Gastrocnemius medialis (tissue), 4 donors: ENCODE data around the gene PRSS56.

ENCODE experiments used
- POLR2A ChIP-seq, 2 donors: fragments of 450-650 bp; IDR thresholded peaks; one replicate each; pipeline ENCODE4 v1.6.1; 2017; ENCODE audit warnings: antibody characterized with exemption in 2 of 2, mild to moderate bottlenecking in 2 of 2, moderate library complexity in 2 of 2
- TF ChIP-seq, protein P1 (sequence below), 5 experiments: fragments of 450-650 bp in 3 of 5; fragments of 200-600 bp in 2 of 5; sonication (generic) in 2 of 5; IDR thresholded peaks in 4 of 5; conservative IDR thresholded peaks in 1 of 5; 1 replicate in 4 of 5; 2 replicates in 1 of 5; pipeline ENCODE4 v1.5.1; 2016 to 2019; ENCODE audit warnings: antibody characterized with exemption in 5 of 5, mild to moderate bottlenecking in 3 of 5, moderate library complexity in 3 of 5

DNA sequence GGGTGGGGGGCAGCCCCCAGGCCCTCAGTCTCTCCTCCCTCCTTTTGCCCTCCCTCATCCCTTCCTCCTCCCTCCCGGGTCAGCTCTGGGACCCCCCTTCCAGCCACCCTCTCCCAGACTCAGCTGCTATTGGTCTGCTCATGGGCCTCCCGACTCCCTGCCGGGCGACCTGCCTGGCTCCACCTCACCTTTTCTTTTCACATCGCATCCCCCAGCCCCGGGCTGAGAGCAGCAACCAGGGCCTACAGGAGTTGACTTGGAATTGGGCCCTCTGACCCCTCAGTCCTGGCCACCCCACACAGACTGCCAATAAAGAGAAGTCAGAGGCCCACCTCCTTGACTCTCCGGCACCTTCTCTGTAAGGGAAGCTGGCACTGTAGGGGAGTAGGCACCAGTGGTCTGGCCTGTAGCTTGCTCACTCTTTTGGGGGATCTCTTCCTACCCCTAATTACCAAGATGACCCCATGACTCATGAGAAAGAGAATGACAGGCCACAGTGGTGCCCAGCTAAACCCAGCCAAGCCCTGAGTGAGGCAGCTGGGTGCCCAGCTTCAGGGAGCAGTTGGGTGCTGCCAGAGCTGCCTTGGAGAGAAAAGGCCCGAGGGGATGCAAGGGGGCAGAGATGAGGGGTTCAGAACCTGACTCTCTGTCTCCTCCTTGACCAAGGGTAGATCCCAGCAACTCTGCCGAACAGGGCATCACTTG is 30.5 kb upstream of the PRSS56 start:
- no peak for TF ChIP-seq POLR2A (IDR thresholded peaks at IDR 0.05)
- TF ChIP-seq, protein P1, sequence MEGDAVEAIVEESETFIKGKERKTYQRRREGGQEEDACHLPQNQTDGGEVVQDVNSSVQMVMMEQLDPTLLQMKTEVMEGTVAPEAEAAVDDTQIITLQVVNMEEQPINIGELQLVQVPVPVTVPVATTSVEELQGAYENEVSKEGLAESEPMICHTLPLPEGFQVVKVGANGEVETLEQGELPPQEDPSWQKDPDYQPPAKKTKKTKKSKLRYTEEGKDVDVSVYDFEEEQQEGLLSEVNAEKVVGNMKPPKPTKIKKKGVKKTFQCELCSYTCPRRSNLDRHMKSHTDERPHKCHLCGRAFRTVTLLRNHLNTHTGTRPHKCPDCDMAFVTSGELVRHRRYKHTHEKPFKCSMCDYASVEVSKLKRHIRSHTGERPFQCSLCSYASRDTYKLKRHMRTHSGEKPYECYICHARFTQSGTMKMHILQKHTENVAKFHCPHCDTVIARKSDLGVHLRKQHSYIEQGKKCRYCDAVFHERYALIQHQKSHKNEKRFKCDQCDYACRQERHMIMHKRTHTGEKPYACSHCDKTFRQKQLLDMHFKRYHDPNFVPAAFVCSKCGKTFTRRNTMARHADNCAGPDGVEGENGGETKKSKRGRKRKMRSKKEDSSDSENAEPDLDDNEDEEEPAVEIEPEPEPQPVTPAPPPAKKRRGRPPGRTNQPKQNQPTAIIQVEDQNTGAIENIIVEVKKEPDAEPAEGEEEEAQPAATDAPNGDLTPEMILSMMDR (IDR thresholded peaks at IDR 0.05 in 4 of 5, conservative IDR thresholded peaks at IDR 0.05 in 1 of 5): no peak
